GM12878 (cell line): ENCODE results near the gene EGFR. TPM values are rescaled to one million over a fixed set of nuclear protein-coding genes. Genes with fewer than 3 reads are reported as not detected.

Source experiments
- ATAC-seq: fragments of 200-7000 bp; cut with Tn5 transposase; 3 replicates; pipeline ENCODE4 v1.9.1; 2020; ENCODE audit warnings: mild to moderate bottlenecking, moderate library complexity
- BruUV-seq: library from RNA; stranded (reverse); fragments of 400-500 nt; replicated peaks from 2 replicates; lab custom pipeline; 2021; lab: Mats Ljungman, UMichigan
- CTCF ChIA-PET: fragments of 300-600 bp; sonication (Branson Sonifier 250); formaldehyde crosslinking; extraction: SDS; loops from one replicate; lab custom pipeline; 2021; ENCODE audit warnings: inconsistent platforms; lab: Yijun Ruan, JAX
- POLR2A ChIA-PET: fragments of 350-600 bp; formaldehyde crosslinking; extraction: SDS; loops from one replicate; lab custom pipeline; 2021; ENCODE audit warnings: inconsistent platforms; lab: Charles Lee
- RAD21 ChIA-PET: fragments of 300-600 bp; sonication (Branson Sonifier 250); formaldehyde crosslinking; loops from one replicate; lab custom pipeline; 2023; ENCODE audit warnings: antibody characterized with exemption; ENCODE audit not compliant: unreplicated experiment; lab: Charles Lee
- SMC1A ChIA-PET: fragments of 300-600 bp; sonication (Branson Sonifier 250); formaldehyde crosslinking; loops from one replicate; lab custom pipeline; 2023; ENCODE audit not compliant: unreplicated experiment, uncharacterized antibody; lab: Charles Lee
- DNase-seq: peaks from one replicate; pipeline ENCODE4 v3.0.0-alpha.2; 2011; ENCODE audit warnings: low read depth, low spot score
- FAIRE-seq: peaks from 3 replicates; lab custom pipeline; 2011; peaks lifted over from hg19 to GRCh38; lab: Jason Lieb, UNC
- H2AFZ ChIP-seq: 2 replicates; pipeline ENCODE4 v1.6.0; 2011; ENCODE audit warnings: low read depth, low read length, control low read depth; ENCODE audit not compliant: control insufficient read depth
- H3K27ac ChIP-seq: 2 replicates; pipeline ENCODE4 v1.5.1; 2011; ENCODE audit warnings: control low read depth; ENCODE audit not compliant: control insufficient read depth, insufficient read depth
- H3K27me3 ChIP-seq, 2 experiments: replicated peaks in 1 of 2; 2 replicates each; pipeline versions ENCODE4 v1.6.0 to v1.6.1; 2011; ENCODE audit warnings: low read length in 1 of 2; ENCODE audit not compliant: control insufficient read depth in 2 of 2, insufficient read depth in 2 of 2
- H3K36me3 ChIP-seq, 2 experiments: 2 replicates each; pipeline ENCODE4 v1.5.1; 2011; ENCODE audit warnings: low read length in 1 of 2; ENCODE audit not compliant: control insufficient read depth in 2 of 2, insufficient read depth in 2 of 2
- H3K4me1 ChIP-seq: 2 replicates; pipeline ENCODE4 v1.6.1; 2011; ENCODE audit warnings: mild to moderate bottlenecking, low read length, moderate library complexity, mixed read lengths; ENCODE audit not compliant: control insufficient read depth, insufficient read depth
- H3K4me2 ChIP-seq: 2 replicates; pipeline ENCODE4 v1.6.0; 2011; ENCODE audit warnings: control low read depth; ENCODE audit not compliant: control insufficient read depth, insufficient read depth
- H3K4me3 ChIP-seq: fragments of 200-600 bp; sonication (generic); 2 replicates; pipeline ENCODE4 v1.5.1; 2016
- H3K79me2 ChIP-seq: 2 replicates; pipeline ENCODE4 v1.6.0; 2011; ENCODE audit warnings: low read length; ENCODE audit not compliant: control insufficient read depth, insufficient read depth
- H3K9ac ChIP-seq: 2 replicates; pipeline ENCODE4 v1.8.0; 2011; ENCODE audit warnings: low read length, control low read depth, mixed read lengths; ENCODE audit not compliant: control insufficient read depth, insufficient read depth
- H3K9me3 ChIP-seq: replicated peaks from 3 replicates; pipeline ENCODE4 v1.5.1; 2011; ENCODE audit warnings: mild to moderate bottlenecking, low read length; ENCODE audit not compliant: control insufficient read depth, insufficient read depth
- H4K20me1 ChIP-seq: 2 replicates; pipeline ENCODE4 v1.6.0; 2011; ENCODE audit not compliant: control insufficient read depth, insufficient read depth
- PAX5 ChIP-seq: IDR thresholded peaks from 2 replicates; pipeline ENCODE4 v1.6.1; 2011; ENCODE audit warnings: low read depth, low read length, borderline replicate concordance
- SREBF2 ChIP-seq: IDR thresholded peaks from 2 replicates; pipeline ENCODE4 v1.6.1; 2012; ENCODE audit warnings: mild to moderate bottlenecking, low read length
- TCF12 ChIP-seq: IDR thresholded peaks from 2 replicates; pipeline ENCODE4 v1.6.1; 2011; ENCODE audit warnings: low read depth, mild to moderate bottlenecking, low read length
- ZBTB11 ChIP-seq: fragments of 450-650 bp; formaldehyde crosslinking; IDR thresholded peaks from 2 replicates; pipeline ENCODE4 v1.5.0; 2022; ENCODE audit warnings: mild to moderate bottlenecking, missing genetic modification characterization
- ZNF217 ChIP-seq: fragments of 450-650 bp; IDR thresholded peaks from 2 replicates; pipeline ENCODE4 v1.6.1; 2017; ENCODE audit warnings: antibody characterized with exemption, mild to moderate bottlenecking
- WGBS: methylation state at CpG from one replicate; pipeline ENCODE4 v1.1.6; 2016; ENCODE audit warnings: low lambda C conversion rate; ENCODE audit not compliant: insufficient replicate concordance, insufficient coverage; ENCODE audit errors: missing lambda C conversion rate; 5-methylcytosine and 5-hydroxymethylcytosine counted together
- in situ Hi-C: fragments of 300-500 bp; cut with MboI; formaldehyde crosslinking; loops from 9 replicates; pipeline ENCODE4 v1.14.3; 2018; ENCODE audit warnings: mixed read lengths
- intact Hi-C: fragments of 100-400 bp; cut with micrococcal nuclease; formaldehyde crosslinking; loops from one replicate; pipeline ENCODE4 v1.14.2; 2022; ENCODE audit not compliant: unreplicated experiment
- polyA plus RNA-seq, 11 experiments: library from polyadenylated mRNA; depleted of rRNA in 4 of 11; unstranded in 6 of 11; stranded (reverse) in 5 of 11; fragments of >200 nt; fragmentation: Nextera tagmentation in 4 of 11; fragmentation: Illumina TruSeq in 1 of 11; extraction: Ambion mirVana in 4 of 11; extraction: Trizol in 1 of 11; gene quantifications; 1 replicate in 1 of 11; 2 replicates in 10 of 11; pipeline versions ENCODE4 v1.2.1 to v1.2.3, GENCODE V29; 2011 to 2016; ENCODE audit warnings: inconsistent platforms in 2 of 11, missing spikeins in 2 of 11, low read depth in 1 of 11
- total RNA-seq, 4 experiments: library from RNA; depleted of rRNA in 3 of 4; stranded (reverse); fragments of >200 nt in 3 of 4; fragmentation: Illumina TruSeq in 1 of 4; extraction: Trizol in 1 of 4; gene quantifications; 2 replicates each; pipeline versions ENCODE4 v1.2.1 to v1.2.3, GENCODE V29; 2013 to 2021

The EGFR gene
- total and polyA plus RNA-seq, 10 of the 15 experiments (the other 5 are each of a cell fraction or from before 2014, with no cell fraction given): 0.01 to 0.31 TPM; not detected in 8

- peaks cover 0 to 3% of the 10 kb centered on the region in 2 experiments; a peak in 2 of 4 replicates for H3K27me3 ChIP-seq
- ChIA-PET POLR2A (no interaction called here), CTCF (interaction anchor here (0.6 kb wide), 1 partner anchor 380 kb away, joined by 3 read pairs; no protein-coding TSS in a partner anchor), RAD21 (no interaction called here), SMC1A (interaction anchor here (0.8 to 2.5 kb wide), 3 partner anchors 9 to 16 kb away, joined by 3 to 7 read pairs (median 4); no protein-coding TSS in a partner anchor)
- no peak overlapping the region for H3K4me2 ChIP-seq
- no peak for DNase-seq
- TF ChIP-seq PAX5 (no peak), TCF12 (no peak), SREBF2 (no peak), ZBTB11 (no peak), ZNF217 (no peak)
- H3K9ac ChIP-seq: no peak overlapping the region
- BruUV-seq: no TSS peak
- no peaks in the 10 kb centered on the region for H3K79me2 ChIP-seq
- in situ Hi-C loops: no loop called here
- no peaks in the 10 kb centered on the region for H3K36me3 ChIP-seq
- WGBS: 85% methylated on average over 1 of the region's 1 CpG
- no peak for ATAC-seq
- no peaks in the 10 kb centered on the region for H4K20me1 ChIP-seq
- intact Hi-C loops: no loop called here
- no peaks in the 10 kb centered on the region for H3K9me3 ChIP-seq
- no peak for FAIRE-seq
- no peaks in the 10 kb centered on the region for H3K4me1 ChIP-seq
- H2AFZ ChIP-seq: no peak overlapping the region
- H3K27ac ChIP-seq: no peak overlapping the region
- H3K4me3 ChIP-seq: no peak overlapping the region
Observed at GRCh38 chr7:55149001-55149400, 130.2 kb downstream of the EGFR start.
